K562 (cell line): ENCODE measurements around the gene CYFIP2. TPM values are rescaled to one million over a fixed set of nuclear protein-coding genes. Genes with fewer than 3 reads are reported as not detected.

Experiments
- ATAC-seq: fragments of 200-7000 bp; cut with Tn5 transposase; 3 replicates; pipeline ENCODE4 v1.9.1; 2020; ENCODE audit warnings: moderate library complexity
- BruUV-seq: library from RNA; stranded (reverse); fragments of 400-500 nt; replicated peaks from 2 replicates; lab custom pipeline; 2021; lab: Mats Ljungman, UMichigan
- CTCF ChIA-PET: fragments of 300-600 bp; formaldehyde crosslinking; extraction: SDS; loops from one replicate; lab custom pipeline; 2021; ENCODE audit warnings: low intra/inter-chr PET ratio; lab: Yijun Ruan, JAX
- POLR2A ChIA-PET: fragments of 300-600, 350-650 bp; sonication (Branson Sonifier 250); formaldehyde crosslinking; extraction: SDS; loops from one replicate; lab custom pipeline; 2021; ENCODE audit warnings: antibody characterized with exemption, inconsistent platforms; lab: Yijun Ruan, JAX
- DNase-seq, 4 experiments: peaks; one replicate each; pipeline versions ENCODE4 v3.0.0 to v3.0.0-alpha.2; 2011 to 2018; ENCODE audit warnings: low spot score in 3 of 4, mixed read lengths in 3 of 4; ENCODE audit errors: extremely low read depth in 1 of 4
- FAIRE-seq: peaks from 2 replicates; lab custom pipeline; 2011; peaks lifted over from hg19 to GRCh38; lab: Jason Lieb, UNC
- H2AFZ ChIP-seq: 2 replicates; pipeline ENCODE4 v1.6.0; 2011; ENCODE audit warnings: low read depth, low read length, control low read depth, inconsistent platforms
- H3K27ac ChIP-seq: fragments of 200-600 bp; 3 replicates; pipeline ENCODE4 v1.8.0; 2011; ENCODE audit warnings: low read depth, mild to moderate bottlenecking, control low read depth, inconsistent platforms, low read length, moderate library complexity, mixed read lengths; ENCODE audit errors: extremely low read depth
- H3K27me3 ChIP-seq, 2 experiments: fragments of 300-600 bp in 1 of 2; 2 replicates in 1 of 2; 3 replicates in 1 of 2; pipeline versions ENCODE4 v1.6.0 to v1.8.0; 2011; ENCODE audit warnings: inconsistent platforms in 2 of 2, low read length in 2 of 2, mild to moderate bottlenecking in 1 of 2, mixed read lengths in 1 of 2, moderate library complexity in 1 of 2; ENCODE audit not compliant: control insufficient read depth in 2 of 2, insufficient read depth in 2 of 2
- H3K36me3 ChIP-seq: fragments of 300-600 bp; 3 replicates; pipeline ENCODE4 v1.8.0; 2011; ENCODE audit warnings: mild to moderate bottlenecking, low read length, inconsistent platforms; ENCODE audit not compliant: control insufficient read depth, insufficient read depth
- H3K4me1 ChIP-seq, 2 experiments: fragments of 200-600 bp in 1 of 2; replicated peaks in 1 of 2; 2 replicates in 1 of 2; 3 replicates in 1 of 2; pipeline versions ENCODE4 v1.5.1 to v1.8.0; 2011; ENCODE audit warnings: inconsistent platforms in 2 of 2, low read length in 2 of 2, mild to moderate bottlenecking in 1 of 2, mixed read lengths in 1 of 2, moderate library complexity in 1 of 2; ENCODE audit not compliant: control insufficient read depth in 2 of 2, insufficient read depth in 2 of 2
- H3K4me2 ChIP-seq: 2 replicates; pipeline ENCODE4 v1.6.1; 2011; ENCODE audit warnings: low read length, control low read depth, inconsistent platforms, mixed read lengths; ENCODE audit not compliant: insufficient read depth
- H3K4me3 ChIP-seq: fragments of 200-600 bp; sonication (generic), shearing (Covaris generic); 2 replicates; pipeline ENCODE4 v1.5.1; 2016; ENCODE audit warnings: control low read depth, inconsistent platforms
- H3K79me2 ChIP-seq: fragments of 200-600 bp; 3 replicates; pipeline ENCODE4 v1.8.0; 2011; ENCODE audit warnings: low read length, inconsistent platforms; ENCODE audit not compliant: control insufficient read depth, insufficient read depth
- H3K9ac ChIP-seq, 2 experiments: 2 replicates each; pipeline versions ENCODE4 v1.6.0 to v1.6.1; 2011; ENCODE audit warnings: low read depth in 2 of 2, low read length in 2 of 2, control low read depth in 1 of 2, inconsistent platforms in 1 of 2, mild to moderate bottlenecking in 1 of 2, mixed read lengths in 1 of 2; ENCODE audit not compliant: insufficient read depth in 1 of 2
- H3K9me1 ChIP-seq: one replicate; pipeline ENCODE4 v1.6.0; 2011; ENCODE audit warnings: inconsistent platforms, mild to moderate bottlenecking, low read length, moderate library complexity; ENCODE audit not compliant: control insufficient read depth, insufficient read depth
- H3K9me3 ChIP-seq: replicated peaks from 2 replicates; pipeline ENCODE4 v1.5.1; 2011; ENCODE audit warnings: low read depth, low read length, inconsistent platforms; ENCODE audit not compliant: control insufficient read depth, insufficient read depth
- H4K20me1 ChIP-seq: replicated peaks from 2 replicates; pipeline ENCODE4 v1.6.1; 2011; ENCODE audit warnings: low read length, inconsistent platforms, mixed read lengths; ENCODE audit not compliant: control insufficient read depth, insufficient read depth
- BCL6 ChIP-seq: fragments of 250-450 bp; sonication (Bioruptor Pico); IDR thresholded peaks from 2 replicates; pipeline ENCODE4 v1.4.0; 2020
- COPS2 ChIP-seq: fragments of 450-650 bp; conservative IDR thresholded peaks from 2 replicates; pipeline ENCODE4 v1.6.1; 2016; ENCODE audit warnings: mild to moderate bottlenecking, moderate library complexity
- CTCF ChIP-seq, 3 experiments: IDR thresholded peaks in 2 of 3; conservative IDR thresholded peaks in 1 of 3; 2 replicates each; pipeline ENCODE4 v1.5.1; 2011 to 2012; ENCODE audit warnings: low read length in 3 of 3, mild to moderate bottlenecking in 3 of 3, control low read depth in 2 of 3, improper control_type of control experiment in 1 of 3, inconsistent platforms in 1 of 3, low read depth in 1 of 3, mixed read lengths in 1 of 3, moderate library complexity in 1 of 3; ENCODE audit not compliant: insufficient read depth in 2 of 3
- E2F4 ChIP-seq: sonication (generic); formaldehyde crosslinking; IDR thresholded peaks from 2 replicates; pipeline ENCODE4 v1.8.0; 2022; ENCODE audit warnings: mild to moderate bottlenecking, low read depth, missing genetic modification reagents
- KLF10 ChIP-seq: fragments of 250-450 bp; sonication (Bioruptor Pico); IDR thresholded peaks from 2 replicates; pipeline ENCODE4 v1.6.1; 2021; ENCODE audit warnings: matching md5 sums
- NR2F6 ChIP-seq: fragments of 450-650 bp; formaldehyde crosslinking; IDR thresholded peaks from 2 replicates; pipeline ENCODE4 v1.4.0; 2020; ENCODE audit warnings: mild to moderate bottlenecking
- PRPF4 ChIP-seq: fragments of 200-400 bp; formaldehyde crosslinking; IDR thresholded peaks from one replicate; pipeline ENCODE4 v1.6.1; 2017; ENCODE audit warnings: low read length, low read depth, mild to moderate bottlenecking; ENCODE audit not compliant: insufficient read depth, poor library complexity, severe bottlenecking
- RAD21 ChIP-seq, 2 experiments: fragments of 250-450 bp in 1 of 2; fragments of 450-650 bp in 1 of 2; sonication (Bioruptor Pico) in 1 of 2; formaldehyde crosslinking in 1 of 2; IDR thresholded peaks in 1 of 2; conservative IDR thresholded peaks in 1 of 2; 2 replicates each; pipeline versions ENCODE4 v1.4.0 to v1.8.0; 2020 to 2022; ENCODE audit warnings: mild to moderate bottlenecking in 2 of 2, moderate library complexity in 1 of 2
- RBM14 ChIP-seq: fragments of 200-400 bp; formaldehyde crosslinking; IDR thresholded peaks from 2 replicates; pipeline ENCODE4 v1.6.1; 2018; ENCODE audit warnings: low read depth, mild to moderate bottlenecking, low read length, moderate library complexity, borderline replicate concordance; ENCODE audit not compliant: insufficient read depth
- RHOXF2B ChIP-seq: fragments of 250-450 bp; sonication (Bioruptor Pico); conservative IDR thresholded peaks from 2 replicates; pipeline ENCODE4 v1.5.1; 2021
- SMAD4 ChIP-seq: fragments of 250-450 bp; sonication (Bioruptor Pico); conservative IDR thresholded peaks from 2 replicates; pipeline ENCODE4 v1.8.0; 2021; ENCODE audit warnings: inconsistent platforms, mild to moderate bottlenecking, moderate library complexity
- ZBTB11 ChIP-seq, 3 experiments: fragments of 200-800 bp in 1 of 3; fragments of 250-450 bp in 1 of 3; fragments of 450-650 bp in 1 of 3; sonication (Bioruptor Pico) in 1 of 3; sonication (Bioruptor generic) in 1 of 3; formaldehyde crosslinking in 1 of 3; IDR thresholded peaks; 2 replicates each; pipeline versions ENCODE4 v1.6.1 to v1.8.0; 2016 to 2022; ENCODE audit warnings: mild to moderate bottlenecking in 2 of 3, missing genetic modification characterization in 2 of 3, missing compliant biosample characterization in 1 of 3, moderate library complexity in 1 of 3
- ZBTB7A ChIP-seq: IDR thresholded peaks from 2 replicates; pipeline ENCODE4 v1.6.1; 2011; ENCODE audit warnings: low read depth, mild to moderate bottlenecking, low read length, moderate library complexity, borderline replicate concordance; ENCODE audit not compliant: control insufficient read depth
- ZNF3 ChIP-seq: fragments of 250-450 bp; sonication (Bioruptor Pico); IDR thresholded peaks from 2 replicates; pipeline ENCODE4 v1.5.0; 2021; ENCODE audit warnings: mild to moderate bottlenecking, moderate library complexity
- ZNF436 ChIP-seq: fragments of 250-450, 450-650 bp; sonication (Bioruptor Pico); formaldehyde crosslinking; IDR thresholded peaks from 2 replicates; pipeline ENCODE4 v1.7.0; 2020; ENCODE audit warnings: mild to moderate bottlenecking
- WGBS: fragments of 100-300 bp; shearing (Covaris generic); methylation state at CpG from one replicate; pipeline ENCODE4 v1.1.6; 2016; ENCODE audit warnings: low coverage, mixed read lengths; ENCODE audit not compliant: insufficient coverage; ENCODE audit errors: missing lambda C conversion rate; 5-methylcytosine and 5-hydroxymethylcytosine counted together
- in situ Hi-C: fragments of 300-500 bp; cut with MboI; formaldehyde crosslinking; loops from 4 replicates; pipeline ENCODE4 v1.15.0; 2018; ENCODE audit warnings: inconsistent platforms, mixed read lengths
- intact Hi-C: fragments of 100-400 bp; cut with micrococcal nuclease; formaldehyde crosslinking; loops from 2 replicates; pipeline ENCODE4 v1.14.2; 2022
- polyA plus RNA-seq, 8 experiments: library from polyadenylated mRNA; depleted of rRNA in 4 of 8; stranded (reverse) in 5 of 8; unstranded in 3 of 8; fragments of >200 nt; fragmentation: Nextera tagmentation in 2 of 8; fragmentation: Illumina TruSeq in 1 of 8; extraction: Ambion mirVana in 2 of 8; extraction: Trizol in 1 of 8; gene quantifications; 2 replicates each; pipeline versions ENCODE4 v1.2.1 to v1.2.3, GENCODE V29; 2011 to 2014; ENCODE audit warnings: inconsistent platforms in 1 of 8, missing spikeins in 1 of 8
- total RNA-seq, 7 experiments: library from RNA; depleted of rRNA in 6 of 7; stranded (reverse); fragments of >200 nt in 6 of 7; fragmentation: Illumina TruSeq in 2 of 7; extraction: Trizol in 2 of 7; gene quantifications; 2 replicates each; pipeline versions ENCODE4 v1.2.1 to v1.2.3, GENCODE V29; 2011 to 2021; ENCODE audit warnings: low replicate concordance in 1 of 7

Gene CYFIP2
- total and polyA plus RNA-seq, 9 of the 15 experiments (the other 6 are each of a cell fraction or from before 2014, with no cell fraction given) = 0.76 to 2.9 (median 1.4) TPM; not detected in 1

GRCh38 chr5:157378509-157378908, 112.6 kb downstream of the CYFIP2 start:
- DNase-seq (peak in 1 of 4 experiments; percentile 9), ATAC-seq (peak; percentile 65; the same call in 2 of the 3 replicates), FAIRE-seq (peak; percentile 69)
- no TSS peak for BruUV-seq
- Histone ChIP-seq H3K79me2 (no peaks in the 10 kb centered on the region), H3K27me3 (0 out of 5 replicates have a peak, but pooled peaks cover 0 to 9% of the 10 kb centered on the region in 2 experiments), H2AFZ (no peak overlapping the region), H3K9me3 (no peaks in the 10 kb centered on the region), H3K27ac (no peak overlapping the region), H3K36me3 (no peaks in the 10 kb centered on the region), H3K4me1 (no peaks in the 10 kb centered on the region), H3K4me2 (no peak overlapping the region), H3K9me1 (no peaks in the 10 kb centered on the region), H3K9ac (no peak overlapping the region), H3K4me3 (no peak overlapping the region), H4K20me1 (no peaks in the 10 kb centered on the region)
- POLR2A ChIA-PET = interaction anchor here (0.7 kb wide), 1 partner anchor 23 kb away, joined by 3 read pairs; no protein-coding TSS in a partner anchor
- in situ Hi-C loops = no loop called here
- 6% methylated on average over 6 of the region's 6 CpGs for WGBS
- CTCF ChIA-PET = interaction anchor here (1.0 kb wide), 1 partner anchor 54 kb away, joined by 5 read pairs; no protein-coding TSS in a partner anchor
- intact Hi-C loops = no loop called here
- TF ChIP-seq CTCF (IDR thresholded peaks at IDR 0.05 in 2 of 3, conservative IDR thresholded peaks at IDR 0.05 in 1 of 3; ENCODE audit: insufficient read depth in 2 of 3, low read depth in 1 of 3, low read length in 3 of 3) (peak in 1 of 3 experiments; percentile 23; a peak in 2 of 6 replicates), ZNF3 (peak; percentile 52; the same call in 1 of the 2 replicates), E2F4 (CRISPR knock-in tag) (no peak), BCL6 (CRISPR knock-in tag) (no peak), SMAD4 (CRISPR knock-in tag) (no peak), RAD21 (CRISPR knock-in tag; conservative IDR thresholded peaks at IDR 0.05 in 1 of 2, IDR thresholded peaks at IDR 0.05 in 1 of 2) (peak in 1 of 2 experiments; percentile 38; a peak in 1 of 4 replicates), RHOXF2B (CRISPR knock-in tag) (no peak), KLF10 (CRISPR knock-in tag) (no peak), RBM14 (no peak), ZBTB7A (no peak), NR2F6 (CRISPR knock-in tag) (no peak), PRPF4 (no peak), ZNF436 (no peak), COPS2 (no peak), ZBTB11 (CRISPR knock-in tag; IDR thresholded peaks at IDR 0.05) (no peak)
